Pancreas (tissue), 10 donors: ENCODE results near the gene TMEM233. TPM values are rescaled to one million over a fixed set of nuclear protein-coding genes. Genes with fewer than 3 reads are reported as not detected.

Experiments
- ATAC-seq, 4 donors: fragments of 200-7000 bp; cut with Tn5 transposase; one replicate each; pipeline versions ENCODE4 v1.8.0 to v1.9.1; 2020; ENCODE audit warnings: mild to moderate bottlenecking in 4 of 4, moderate library complexity in 4 of 4
- DNase-seq, 6 donors: peaks; one replicate each; pipeline ENCODE4 v3.0.0-alpha.2; 2020
- FAIRE-seq: peaks from 2 replicates; lab custom pipeline; 2012; peaks lifted over from hg19 to GRCh38; lab: Jason Lieb, UNC
- H3K27ac ChIP-seq, 4 donors: fragments of 200-600 bp; sonication (generic); 1 replicate in 3 of 4; 2 replicates in 1 of 4; pipeline versions ENCODE4 v1.5.0 to v1.8.0; 2020
- H3K27me3 ChIP-seq, 4 donors: fragments of 200-600 bp; one replicate each; pipeline ENCODE4 v1.8.0; 2021
- H3K36me3 ChIP-seq, 3 donors: fragments of 200-600 bp; sonication (generic) in 1 of 3; one replicate each; pipeline versions ENCODE4 v1.5.0 to v1.8.0; 2020 to 2021
- H3K4me1 ChIP-seq, 3 donors: fragments of 200-600 bp; one replicate each; pipeline ENCODE4 v1.8.0; 2021
- H3K4me3 ChIP-seq, 4 donors: fragments of 200-600 bp; sonication (generic) in 2 of 4; one replicate each; pipeline versions ENCODE4 v1.5.0 to v1.8.0; 2020 to 2021
- H3K9me3 ChIP-seq, 4 donors: fragments of 200-600 bp; one replicate each; pipeline ENCODE4 v1.8.0; 2021
- WGBS, 2 donors: extraction: QIAGEN DNeasy Blood & Tissue Kit; methylation state at CpG; one replicate each; pipeline ENCODE4 v1.1.7; 2013; 5-methylcytosine and 5-hydroxymethylcytosine counted together
- intact Hi-C, 3 donors: fragments of 100-400 bp; cut with DNase I; formaldehyde crosslinking; loops; one replicate each; pipeline versions ENCODE4 v1.11.1 to v1.14.2; 2022
- polyA plus RNA-seq, 2 donors: library from polyadenylated mRNA; stranded (reverse); fragments of 200-250 nt; gene quantifications; one replicate each; pipeline ENCODE4 v1.2.3, GENCODE V29; 2013
- total RNA-seq, 6 donors: library from RNA; stranded (reverse); fragmentation: NEBNext Ultra II Directional in 4 of 6; extraction: Animal tissue kit (Norgen Biotek cat#: 25700) in 4 of 6; gene quantifications; one replicate each; pipeline versions ENCODE4 v1.2.1 to v1.2.4, GENCODE V29; 2021 to 2023
- TF ChIP-seq, protein P1 (sequence below), 4 donors: fragments of 200-600 bp; sonication (generic) in 3 of 4; IDR thresholded peaks; one replicate each; pipeline versions ENCODE4 v1.5.0 to v1.8.0; 2021; ENCODE audit warnings: antibody characterized with exemption in 4 of 4
- donor health status: healthy with polysubstance abuse.
- donor health status: DM: no; HTN: no; CAD: no; lungs with moderate emphysema.
- donor health status: DM: no; HTN: no; CAD: no.
- donor health status: control.
- donor health status: control.
- donor health status: Bipolar disorder and iron deficiency.
- donor health status: DM: yes; HTN: yes; CAD: no.
- donor health status: DM: no; HTN: no; CAD: no.
- donor health status: DM: no; HTN: no; CAD: no.
- donor health status: DM: yes; HTN: yes; CAD: no.

Gene TMEM233
- total and polyA plus RNA-seq, 8 donors: 0.05 to 0.52 (median 0.07) TPM; not detected in 2

DNA sequence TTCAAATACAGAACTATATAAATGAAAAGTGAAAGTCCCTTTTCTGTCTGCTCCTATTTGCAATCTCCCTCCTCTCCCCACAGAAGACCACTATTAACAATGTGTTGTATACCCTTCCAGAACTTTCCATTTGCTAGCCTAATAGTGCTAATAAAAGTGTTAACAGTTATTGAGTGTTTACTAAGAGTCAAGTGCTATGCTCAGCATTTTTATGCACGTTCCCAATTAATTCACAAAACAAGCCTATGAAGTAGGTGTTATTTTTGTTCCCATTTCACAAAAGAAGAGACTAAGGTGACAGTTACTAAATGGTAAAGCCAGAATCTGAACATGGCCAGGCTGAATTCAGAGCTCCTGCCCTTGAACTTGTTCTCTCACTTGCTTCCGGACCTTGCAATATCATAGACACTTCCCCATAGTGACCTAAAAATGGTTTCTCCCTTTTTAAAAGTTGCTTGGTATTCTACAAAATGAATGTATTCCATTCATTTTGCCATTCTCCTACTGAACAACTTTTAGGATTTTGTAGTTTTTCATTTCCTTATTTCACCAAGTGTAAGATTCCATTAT, 72.7 kb downstream of the TMEM233 start:
- Histone ChIP-seq H3K27me3 (no peaks in the 10 kb centered on the region), H3K4me3 (no peak overlapping the region), H3K9me3 (no peaks in the 10 kb centered on the region), H3K4me1 (peaks cover 15 to 23% (median 16%) of the 10 kb centered on the region in 3 donors), H3K36me3 (peaks cover 0 to under 1% (median 0%) of the 10 kb centered on the region in 3 donors), H3K27ac (no peak overlapping the region)
- WGBS, 2 donors: 66 to 79% methylated on average over 2 of the region's 2 CpGs
- FAIRE-seq (no peak), ATAC-seq (no peak), DNase-seq (no peak)
- intact Hi-C loops: loop anchor here in 1 of 3 donors (10.0 kb wide), 1 partner anchor 118 kb away; no protein-coding TSS in a partner anchor
- TF ChIP-seq, protein P1, sequence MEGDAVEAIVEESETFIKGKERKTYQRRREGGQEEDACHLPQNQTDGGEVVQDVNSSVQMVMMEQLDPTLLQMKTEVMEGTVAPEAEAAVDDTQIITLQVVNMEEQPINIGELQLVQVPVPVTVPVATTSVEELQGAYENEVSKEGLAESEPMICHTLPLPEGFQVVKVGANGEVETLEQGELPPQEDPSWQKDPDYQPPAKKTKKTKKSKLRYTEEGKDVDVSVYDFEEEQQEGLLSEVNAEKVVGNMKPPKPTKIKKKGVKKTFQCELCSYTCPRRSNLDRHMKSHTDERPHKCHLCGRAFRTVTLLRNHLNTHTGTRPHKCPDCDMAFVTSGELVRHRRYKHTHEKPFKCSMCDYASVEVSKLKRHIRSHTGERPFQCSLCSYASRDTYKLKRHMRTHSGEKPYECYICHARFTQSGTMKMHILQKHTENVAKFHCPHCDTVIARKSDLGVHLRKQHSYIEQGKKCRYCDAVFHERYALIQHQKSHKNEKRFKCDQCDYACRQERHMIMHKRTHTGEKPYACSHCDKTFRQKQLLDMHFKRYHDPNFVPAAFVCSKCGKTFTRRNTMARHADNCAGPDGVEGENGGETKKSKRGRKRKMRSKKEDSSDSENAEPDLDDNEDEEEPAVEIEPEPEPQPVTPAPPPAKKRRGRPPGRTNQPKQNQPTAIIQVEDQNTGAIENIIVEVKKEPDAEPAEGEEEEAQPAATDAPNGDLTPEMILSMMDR (IDR thresholded peaks at IDR 0.05): no peak

DNA sequence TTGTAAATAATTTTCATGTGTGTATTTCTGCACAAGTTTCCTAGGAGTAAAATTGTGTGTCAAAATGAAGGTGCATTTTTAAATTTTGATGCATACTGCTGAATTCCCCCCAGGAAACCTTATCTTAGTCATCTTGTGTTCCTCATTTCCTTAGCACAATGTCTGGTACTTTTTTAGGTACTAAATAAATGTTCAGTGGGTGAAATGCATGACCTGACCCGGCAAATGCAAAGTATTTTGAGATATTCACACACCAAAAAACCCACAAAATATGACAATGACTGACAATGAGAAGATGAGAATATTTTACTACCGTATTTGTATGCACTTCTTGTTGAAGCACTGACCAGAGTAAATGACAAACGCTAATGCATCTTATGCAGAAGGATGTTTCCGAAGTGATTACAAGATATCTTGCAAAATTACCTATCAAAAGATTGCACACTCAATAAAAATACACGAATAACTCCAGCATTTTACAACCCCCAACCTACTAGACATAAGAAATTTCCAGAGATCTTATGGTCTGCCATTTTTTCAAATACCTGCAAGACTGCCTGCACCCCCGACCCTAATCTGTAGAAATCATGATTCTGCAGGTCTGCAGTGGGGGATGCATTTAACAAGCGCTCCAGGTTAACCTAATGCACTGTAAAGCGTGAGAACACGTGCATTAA, 73.5 kb downstream of the TMEM233 start:
- no peak for DNase-seq
- FAIRE-seq: no peak
- Histone ChIP-seq H3K4me1 (peaks cover 17 to 27% (median 20%) of the 10 kb centered on the region in 3 donors), H3K4me3 (peak overlapping the region in 3 of 4 donors; percentile 79 to 99 (median 96)), H3K36me3 (peaks cover 0 to 7% (median 0%) of the 10 kb centered on the region in 3 donors), H3K27me3 (no peaks in the 10 kb centered on the region), H3K9me3 (no peaks in the 10 kb centered on the region), H3K27ac (peak overlapping the region in 1 of 4 donors; percentile 92)
- TF ChIP-seq, protein P1 (IDR thresholded peaks at IDR 0.05): no peak
- WGBS, 2 donors: 12% methylated on average over 9 of the region's 9 CpGs
- intact Hi-C loops: loop anchor here in 1 of 3 donors (10.0 kb wide), 1 partner anchor 118 kb away; no protein-coding TSS in a partner anchor
- peak in 1 of 4 donors; percentile 0 for ATAC-seq

DNA sequence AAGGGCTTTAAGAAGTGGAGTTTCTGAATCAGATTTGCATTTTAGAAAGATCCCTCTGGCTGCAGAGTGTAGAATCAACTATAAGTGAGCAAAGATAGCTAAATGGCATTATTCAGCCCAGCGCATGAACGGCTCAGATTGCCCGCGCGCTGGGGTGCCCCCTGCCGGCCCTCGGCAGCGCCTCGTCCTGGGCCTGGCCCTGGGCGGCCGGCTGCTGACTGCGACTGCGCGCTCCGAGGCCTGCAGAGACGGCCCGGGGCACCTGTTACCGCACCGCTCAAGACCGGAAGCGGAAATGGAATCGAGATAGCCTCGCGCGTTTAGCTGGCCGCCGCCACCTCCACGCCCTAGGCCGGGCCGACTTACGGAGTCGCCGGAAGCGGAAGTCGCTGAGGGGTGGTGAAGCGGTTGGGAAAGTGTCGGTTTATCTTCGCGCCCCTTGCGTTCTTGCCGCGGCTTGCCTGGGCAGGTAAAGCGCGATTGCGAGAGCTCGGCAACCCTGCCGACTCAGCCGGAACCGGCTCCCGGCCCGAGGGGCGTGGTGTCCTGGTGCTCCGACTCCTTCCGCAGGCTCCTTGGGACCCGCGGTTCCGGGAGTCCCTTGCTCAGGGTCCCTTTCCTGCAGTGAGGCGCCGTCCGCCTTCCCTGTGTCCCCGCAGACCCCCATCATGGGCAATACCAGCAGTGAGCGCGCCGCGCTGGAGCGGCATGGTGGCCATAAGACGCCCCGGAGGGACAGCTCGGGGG, 74.2 kb downstream of the TMEM233 start, which contains the start of gene PRKAB1:
Gene PRKAB1 (plus strand): TSS at position 557 of the 747 bp plus-strand sequence. CDS start 112 bp downstream, at position 669.
- intact Hi-C loops: loop anchor here in 1 of 3 donors (10.0 kb wide), 1 partner anchor 117 kb away; no protein-coding TSS in a partner anchor
- ATAC-seq: peak; percentile 91 to 98 (median 94)
- Histone ChIP-seq H3K27ac (peak within 1 kb of the TSS; percentile 85 to 94 (median 90)), H3K4me3 (peak within 1 kb of the TSS; percentile 79 to 99 (median 91)), H3K4me1 (peaks cover 20 to 27% (median 22%) of the 10 kb centered on the region in 3 donors), H3K27me3 (no peaks in the 10 kb centered on the region), H3K9me3 (no peaks in the 10 kb centered on the region), H3K36me3 (peaks cover 2 to 15% (median 4%) of the 10 kb centered on the region in 3 donors)
- FAIRE-seq: no peak
- peak; percentile 96 to 98 (median 96) for DNase-seq
- TF ChIP-seq, protein P1 (IDR thresholded peaks at IDR 0.05): peak; percentile 90 to 95 (median 94)
- WGBS, 2 donors: 0% methylated on average over 69 of the region's 69 CpGs

DNA sequence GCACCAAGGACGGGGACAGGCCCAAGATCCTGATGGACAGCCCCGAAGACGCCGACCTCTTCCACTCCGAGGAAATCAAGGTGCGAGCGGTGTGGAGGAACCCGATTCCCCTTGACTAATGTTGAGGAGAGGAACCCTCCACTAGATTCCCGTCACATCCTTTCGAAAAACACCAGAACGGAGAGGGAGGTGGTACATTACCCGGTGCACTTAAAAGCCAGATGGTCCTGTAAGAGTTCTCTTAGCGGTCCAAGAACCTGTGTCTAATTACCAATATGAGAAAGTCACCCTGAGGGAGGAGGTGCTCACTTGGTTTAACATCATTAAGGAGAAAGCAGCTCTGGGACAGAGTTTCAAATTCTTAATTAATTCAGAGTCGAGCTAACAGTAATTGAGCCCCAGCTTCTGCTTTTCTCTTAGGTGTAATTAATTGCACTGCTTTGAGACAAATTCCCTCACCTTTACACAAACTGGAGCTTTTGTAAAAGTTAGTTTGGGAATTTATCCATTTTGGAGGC, 74.8 kb downstream of the TMEM233 start:
- 1 to 2% methylated on average over 14 of the region's 14 CpGs for WGBS, 2 donors
- no peak for FAIRE-seq
- H3K9me3 ChIP-seq: no peaks in the 10 kb centered on the region

More for the DNA sequence above, 74.8 kb downstream of the TMEM233 start:
- Histone ChIP-seq H3K4me1 (peaks cover 20 to 28% (median 22%) of the 10 kb centered on the region in 3 donors), H3K4me3 (peak overlapping the region; percentile 79 to 99 (median 91)), H3K36me3 (peaks cover 6 to 21% (median 9%) of the 10 kb centered on the region in 3 donors), H3K27ac (peak overlapping the region; percentile 85 to 94 (median 90)), H3K27me3 (no peaks in the 10 kb centered on the region)
- intact Hi-C loops: loop anchor here in 1 of 3 donors (10.0 kb wide), 1 partner anchor 116 kb away; no protein-coding TSS in a partner anchor
- DNase-seq (no peak), ATAC-seq (peak in 3 of 4 donors; percentile 1 to 26 (median 7))
- TF ChIP-seq, protein P1 (IDR thresholded peaks at IDR 0.05): no peak
